Amygdala (tissue), 56 donors: ENCODE data around the gene GPR107.

Source experiments
- DNase-seq, 56 donors: peaks; one replicate each; lab custom pipeline; 2025; lab: John Stamatoyannopoulos, UW

Gene GPR107

DNA sequence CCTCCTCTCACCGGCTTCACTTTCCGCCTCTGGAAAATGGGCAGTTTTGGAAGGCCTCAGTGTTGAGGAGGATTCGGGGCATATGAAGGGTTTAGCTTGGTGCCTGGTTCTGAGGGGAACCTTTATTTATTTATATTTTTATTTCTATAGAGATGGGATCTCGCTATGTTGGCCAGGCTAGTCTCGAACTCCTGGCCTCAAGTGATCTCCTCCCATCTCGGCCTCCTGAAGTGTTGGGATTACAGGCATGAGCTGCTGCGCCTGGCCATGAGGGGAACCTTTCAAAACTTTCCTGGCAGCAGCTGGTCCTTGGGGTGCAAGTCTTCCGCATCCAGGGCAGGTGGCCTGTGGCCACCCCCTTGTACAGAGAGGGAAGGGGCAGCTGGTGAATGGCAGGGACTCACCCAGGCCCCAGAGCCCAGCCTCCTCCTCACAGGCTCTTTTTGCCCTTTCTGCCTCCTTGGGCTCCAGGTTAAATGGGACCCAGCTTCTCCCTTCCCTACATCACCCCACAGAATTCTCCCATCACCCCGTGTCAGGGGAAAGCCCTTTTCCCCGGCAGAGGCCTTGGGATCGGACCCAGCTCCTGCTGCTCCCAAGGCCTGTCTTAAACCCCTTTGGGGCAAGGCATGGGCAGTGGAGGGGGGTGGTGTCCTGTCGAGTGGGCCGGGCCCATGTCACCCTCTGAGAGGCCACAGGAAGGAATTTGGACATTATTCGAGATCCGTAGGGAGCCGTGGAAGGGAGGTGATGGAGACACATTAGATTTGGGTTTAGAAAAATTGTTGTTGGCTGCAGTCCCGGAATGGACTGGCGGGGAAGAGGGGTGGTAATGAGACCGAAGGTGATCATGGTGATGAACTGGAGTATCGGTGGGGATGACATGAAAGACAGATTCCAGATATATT, 124.4 kb downstream of the GPR107 start:
- no peak for DNase-seq

DNA sequence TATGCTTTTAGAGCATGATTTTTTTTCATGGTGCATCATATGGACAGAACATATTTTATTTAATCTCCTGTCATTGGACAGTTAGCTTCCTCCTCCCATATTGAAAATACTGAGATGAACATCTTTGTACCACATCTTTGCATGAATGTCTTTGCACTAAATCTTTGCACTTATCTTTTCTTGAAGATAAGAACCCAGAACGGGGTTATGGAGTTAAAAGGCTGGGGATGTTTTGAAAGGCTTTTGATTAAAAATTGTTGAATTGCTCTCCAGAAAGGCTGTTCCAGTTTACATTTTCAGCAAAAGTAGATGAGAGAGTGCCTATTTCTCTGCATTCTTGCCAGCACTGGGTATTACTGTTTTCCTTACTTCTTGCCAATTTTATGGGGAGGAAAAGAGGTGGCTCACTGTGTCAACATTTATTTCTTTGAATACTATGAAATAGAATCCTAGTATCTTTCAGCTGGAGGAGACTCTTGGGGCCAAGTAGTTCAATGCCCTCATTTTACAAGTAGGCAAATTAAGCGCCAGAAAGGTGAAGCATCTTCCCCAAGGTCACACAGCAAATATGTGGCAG, 125.7 kb downstream of the GPR107 start:
- no peak for DNase-seq

DNA sequence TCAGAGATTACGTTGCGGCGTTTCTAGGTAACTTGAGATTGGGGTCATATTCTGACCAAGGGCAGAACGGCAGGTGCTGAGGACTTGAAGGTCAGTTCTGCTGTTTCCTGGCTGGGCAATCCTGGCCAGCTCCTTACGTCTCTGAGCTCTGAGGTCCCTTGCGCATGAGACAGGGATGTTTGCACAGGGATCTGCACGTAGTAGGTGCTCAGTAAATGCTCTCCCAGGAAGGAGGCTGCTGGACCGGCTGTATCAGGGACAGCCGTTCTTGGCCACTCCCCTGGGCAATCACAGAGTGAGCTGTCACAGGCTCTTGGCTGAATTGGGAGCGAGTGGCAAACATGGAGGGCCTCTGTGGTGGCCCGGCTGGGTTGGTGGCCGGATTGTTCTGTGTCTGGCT, 126.8 kb downstream of the GPR107 start:
- no peak for DNase-seq

DNA sequence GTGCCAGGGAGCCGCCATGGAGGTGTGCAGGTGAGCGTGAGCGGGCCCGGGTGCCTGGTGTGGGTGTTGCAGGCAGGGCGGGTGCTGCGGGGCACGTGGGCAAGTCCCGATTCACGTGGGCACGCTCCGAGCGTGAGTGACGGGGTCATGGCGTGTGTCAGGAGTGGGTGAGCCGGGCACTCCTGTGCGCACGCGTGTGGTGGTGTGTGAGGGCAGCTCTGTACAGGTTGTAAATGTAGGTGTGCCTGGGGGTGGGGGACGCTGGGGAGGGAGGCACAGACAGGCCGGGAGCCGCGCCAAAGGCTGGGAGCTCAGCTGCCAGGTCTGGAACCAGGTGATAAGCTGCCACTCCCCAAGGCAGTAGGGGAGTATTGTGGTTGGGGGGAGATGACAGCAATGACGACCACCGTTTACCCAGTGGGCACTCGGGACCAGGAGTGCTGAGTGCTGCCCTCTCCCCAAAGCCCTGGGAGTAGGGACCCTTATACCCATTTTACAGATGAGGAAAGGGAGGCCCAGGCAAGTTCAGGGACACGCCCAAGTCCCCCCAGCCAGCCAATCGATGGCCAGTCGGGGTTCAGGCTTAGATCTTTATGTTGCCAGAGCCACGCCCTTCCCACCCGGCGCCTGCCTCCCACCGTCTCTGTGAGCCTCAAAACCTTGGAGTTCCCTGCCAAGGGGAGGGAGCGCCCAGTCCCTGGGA, 128.1 kb downstream of the GPR107 start:
- peak in 2 of 56 donors; percentile 23 to 24 for DNase-seq

DNA sequence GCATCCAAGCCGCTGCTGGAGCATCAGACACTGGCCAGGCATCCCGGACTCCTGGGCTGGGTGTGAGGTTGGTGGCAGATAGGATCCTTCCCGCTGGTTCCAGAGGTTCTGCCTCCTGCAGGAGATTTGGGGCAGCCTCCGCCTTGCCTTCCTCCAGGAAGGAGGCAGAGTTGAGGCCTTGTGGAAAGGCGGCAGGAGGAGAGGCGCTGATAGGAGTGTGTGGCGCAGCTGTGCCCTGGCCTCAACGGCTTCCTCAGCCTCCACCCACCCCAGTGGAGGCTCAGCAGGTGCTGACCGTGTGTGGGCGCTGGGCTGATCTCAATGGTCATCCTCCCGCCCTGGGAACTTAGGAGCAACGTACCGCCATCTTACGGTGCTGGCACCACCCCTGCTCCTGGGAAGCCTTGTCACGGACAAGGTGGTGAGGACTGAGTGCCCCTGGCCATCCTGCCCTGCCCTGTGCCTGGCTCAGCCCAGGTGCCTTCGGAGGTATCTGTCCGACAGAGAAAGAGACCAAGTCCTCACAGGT, 128.7 kb downstream of the GPR107 start:
- no peak for DNase-seq

DNA sequence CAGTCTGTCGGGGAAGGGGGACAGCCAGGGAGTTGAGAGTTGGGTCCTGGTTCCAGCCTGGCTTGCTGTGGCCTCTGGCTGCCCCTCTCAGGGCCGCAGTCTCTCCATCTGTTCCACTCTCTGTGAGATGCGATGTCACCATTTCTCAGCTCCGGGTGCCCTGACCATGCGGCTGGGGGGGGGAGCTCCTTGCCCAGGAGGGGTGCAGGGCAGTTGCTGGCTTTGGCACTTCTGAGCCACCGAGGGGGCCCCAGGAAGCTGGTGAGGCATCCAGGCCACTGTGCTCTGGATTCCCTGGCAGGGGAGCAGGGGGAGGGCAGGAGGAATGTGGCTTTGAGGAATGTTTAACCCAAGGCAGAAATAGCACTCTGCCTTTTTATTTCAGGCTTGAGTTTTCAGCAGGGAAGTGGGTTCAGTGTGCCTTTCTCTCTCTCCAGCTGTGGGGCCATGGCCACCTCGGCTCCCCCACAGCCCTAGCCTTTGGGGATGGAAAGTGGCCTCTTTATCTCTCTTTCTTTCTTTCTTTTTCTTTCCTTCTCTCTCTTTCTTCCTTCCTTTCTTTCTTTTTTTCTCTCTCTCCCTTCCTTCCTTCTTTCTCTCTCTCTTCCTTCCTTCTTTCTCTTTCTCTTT, 129.5 kb downstream of the GPR107 start:
- DNase-seq, result peak in 1 of 56 donors; percentile 31

DNA sequence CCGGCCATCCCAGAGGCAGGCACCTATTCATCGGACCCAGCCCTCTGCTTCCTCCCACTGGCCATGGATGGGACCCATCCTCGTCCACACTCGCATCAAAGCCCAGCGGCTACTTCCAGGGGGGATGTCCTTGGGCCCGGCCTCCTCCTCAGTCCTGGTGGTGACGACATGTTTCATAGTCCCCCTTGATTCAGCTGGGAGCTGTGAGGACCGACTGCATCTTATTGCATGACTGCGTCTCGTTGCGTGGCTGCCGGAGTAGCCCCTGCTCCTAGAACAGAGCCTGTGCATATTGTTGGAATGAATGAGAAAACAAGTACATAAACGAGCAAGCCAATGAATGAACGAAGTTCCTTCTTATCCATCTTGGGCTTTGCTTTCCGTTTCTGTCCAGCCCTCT, 131.3 kb downstream of the GPR107 start:
- no peak for DNase-seq

DNA sequence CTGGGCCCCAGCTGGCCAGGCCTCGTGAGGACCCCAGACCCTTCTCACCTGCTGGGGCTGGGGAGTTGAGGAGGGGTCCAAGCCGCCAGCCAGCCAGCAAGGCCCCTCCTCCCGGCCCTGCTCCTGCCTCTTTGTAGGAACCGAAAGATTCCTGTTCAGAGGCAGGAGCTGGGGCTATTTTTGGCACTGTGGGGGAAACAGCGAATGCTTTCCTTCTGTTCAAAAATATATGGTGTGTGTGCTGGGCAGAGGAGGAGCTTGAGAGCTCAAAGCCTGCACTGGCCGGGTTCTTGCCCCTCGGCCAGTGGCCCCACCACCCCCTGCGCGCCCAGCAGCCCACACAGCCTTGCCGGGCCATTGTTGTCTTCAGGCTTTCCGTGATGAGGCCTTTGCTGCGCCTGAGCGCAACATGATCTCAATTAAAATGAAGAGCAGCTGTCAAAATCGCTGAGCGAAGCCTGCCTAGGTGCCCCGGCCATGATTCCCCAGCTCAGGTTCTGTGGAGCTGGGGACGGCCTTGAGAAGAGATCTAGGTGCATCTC, 131.9 kb downstream of the GPR107 start:
- peak in 10 of 56 donors; percentile 24 to 74 (median 44) for DNase-seq

DNA sequence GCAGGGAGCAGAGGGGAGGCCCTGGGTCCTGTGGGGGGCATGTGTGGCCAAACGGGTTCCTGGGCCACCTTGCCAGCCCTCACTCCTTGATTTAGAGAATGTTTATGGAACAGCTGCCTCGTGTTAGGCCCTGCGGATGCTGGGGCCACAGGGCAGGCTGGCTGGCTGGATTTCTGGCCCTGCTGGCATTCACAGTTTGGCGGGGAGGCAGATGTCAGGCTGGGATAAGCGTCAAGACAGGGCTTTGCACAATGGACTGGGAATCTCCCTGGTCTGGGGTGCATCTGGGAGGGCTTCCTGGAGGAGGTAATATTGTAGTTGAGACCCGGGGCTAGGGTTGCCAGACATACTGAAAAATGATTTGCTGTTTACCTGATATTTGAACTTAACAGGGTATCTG, 132.3 kb downstream of the GPR107 start:
- no peak for DNase-seq

DNA sequence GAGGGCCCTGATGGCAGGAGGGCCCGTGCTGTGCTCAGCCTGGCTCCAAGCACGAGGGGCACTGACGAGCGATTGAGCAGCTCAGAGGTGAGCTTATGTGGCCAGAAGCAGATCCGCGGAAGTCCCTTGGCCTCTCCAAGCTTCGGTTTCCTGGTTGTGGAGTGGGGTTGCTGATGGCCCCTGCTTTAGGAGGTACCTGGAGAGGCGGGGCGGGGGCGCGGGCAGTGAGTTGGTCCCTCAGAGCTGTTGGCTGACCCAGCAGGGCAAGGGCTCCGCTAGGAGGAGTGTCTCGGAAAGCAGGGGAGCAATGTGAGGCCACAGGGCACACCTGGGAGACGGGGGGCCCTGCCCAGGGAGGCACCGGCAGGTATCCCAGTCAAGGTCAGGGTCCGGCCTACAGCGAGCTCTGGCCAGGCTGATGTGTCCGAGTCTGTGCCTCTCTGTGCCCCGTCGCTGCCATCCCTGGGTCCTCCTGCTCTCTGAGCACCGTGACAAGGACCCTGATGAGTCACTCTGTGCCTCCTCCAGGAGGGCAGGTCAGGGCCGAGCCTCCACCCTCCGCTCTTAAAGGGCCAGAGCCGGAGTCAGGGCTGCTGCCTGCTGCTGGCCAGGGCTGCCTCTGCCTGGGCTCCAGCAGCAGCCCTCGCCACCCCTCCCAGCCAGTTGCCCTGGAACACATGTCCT, 133.3 kb downstream of the GPR107 start:
- peak in 2 of 56 donors; percentile 17 to 29 for DNase-seq

DNA sequence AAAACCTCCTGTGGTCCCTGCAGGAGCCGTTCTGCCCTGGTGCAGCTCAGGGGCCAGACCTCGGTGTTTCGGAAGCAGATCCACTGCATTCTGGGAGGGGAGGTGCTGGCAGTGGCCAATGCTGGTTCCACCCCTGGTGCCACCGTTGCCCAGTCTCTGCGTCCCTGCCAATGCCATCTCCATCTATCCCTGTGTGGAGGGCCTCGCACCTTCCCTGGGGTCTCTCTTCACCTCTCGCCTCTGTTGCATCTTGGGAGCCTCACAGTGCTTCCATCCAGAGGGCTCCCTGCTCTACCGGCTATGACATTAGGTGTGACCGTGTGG, 133.8 kb downstream of the GPR107 start:
- DNase-seq, result no peak

DNA sequence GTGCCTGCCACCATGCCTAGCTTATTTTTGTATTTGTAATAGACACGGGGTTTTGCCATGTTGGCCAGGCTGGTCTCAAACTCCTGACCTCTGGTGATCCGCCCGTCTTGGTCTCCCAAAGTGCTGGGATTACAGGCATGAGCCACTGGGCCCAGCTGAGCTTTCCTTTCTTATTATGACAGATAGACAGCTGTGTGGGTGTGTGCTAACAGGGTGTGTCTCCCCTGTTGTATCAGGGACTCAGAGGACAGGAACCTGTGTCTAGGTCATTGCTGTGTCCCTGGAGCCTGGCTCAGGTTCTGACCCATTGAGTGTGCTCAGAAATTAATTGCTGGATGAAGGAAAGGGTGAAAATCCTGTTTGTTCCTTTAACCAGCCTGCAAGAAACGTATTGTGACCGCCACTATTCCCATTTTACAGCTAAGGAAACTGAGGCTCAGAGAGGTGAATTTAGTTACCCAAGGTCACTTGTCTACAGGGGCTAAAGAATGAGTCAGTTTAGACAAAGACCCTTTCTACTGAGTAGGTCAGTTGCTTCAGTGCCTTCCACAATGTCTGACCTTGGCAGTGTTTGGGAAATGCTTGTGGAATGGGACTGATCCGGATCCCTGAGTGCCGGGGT, 135.3 kb downstream of the GPR107 start:
- DNase-seq, result no peak
